ENCODE data around the gene NR4A3.
"Not testable (repeated sequence)": the region's sequence is repeated elsewhere in the genome, so short reads cannot be mapped to it uniquely, and the experiment has no call there.

NR4A3 gene

DNA sequence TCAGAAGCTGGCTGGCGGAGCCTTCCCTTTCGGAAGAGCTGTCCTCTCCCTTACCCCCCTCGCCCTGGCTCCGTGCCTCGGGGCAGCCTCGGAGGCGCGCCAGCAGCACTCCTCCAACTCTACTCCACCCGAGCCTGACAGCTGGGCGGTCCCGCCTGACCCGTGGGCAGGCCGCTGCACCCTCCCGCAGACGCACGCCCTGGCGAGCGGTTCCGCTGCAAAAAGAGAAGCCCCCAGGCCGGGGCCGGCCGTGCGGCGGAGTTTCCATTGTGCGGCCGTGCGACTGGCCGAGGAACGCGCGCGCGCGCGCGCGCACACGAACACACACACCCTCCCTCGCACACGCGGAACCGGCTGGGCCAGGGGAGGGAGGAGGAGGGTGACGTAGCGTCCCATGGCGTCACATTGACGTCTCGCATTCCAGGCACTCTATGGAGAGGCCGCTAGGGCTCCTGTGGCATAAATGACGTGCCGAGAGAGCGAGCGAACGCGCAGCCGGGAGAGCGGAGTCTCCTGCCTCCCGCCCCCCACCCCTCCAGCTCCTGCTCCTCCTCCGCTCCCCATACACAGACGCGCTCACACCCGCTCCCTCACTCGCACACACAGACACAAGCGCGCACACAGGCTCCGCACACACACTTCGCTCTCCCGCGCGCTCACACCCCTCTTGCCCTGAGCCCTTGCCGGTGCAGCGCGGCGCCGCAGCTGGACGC is at the start of gene NR4A3:
TSS of gene NR4A3 (plus strand) at position 490 of the 713 bp plus-strand sequence. CDS start 6,158 bp downstream, outside the sequence.
- DNase-seq (ENCODE audit: low spot score) = peak; percentile 88

DNA sequence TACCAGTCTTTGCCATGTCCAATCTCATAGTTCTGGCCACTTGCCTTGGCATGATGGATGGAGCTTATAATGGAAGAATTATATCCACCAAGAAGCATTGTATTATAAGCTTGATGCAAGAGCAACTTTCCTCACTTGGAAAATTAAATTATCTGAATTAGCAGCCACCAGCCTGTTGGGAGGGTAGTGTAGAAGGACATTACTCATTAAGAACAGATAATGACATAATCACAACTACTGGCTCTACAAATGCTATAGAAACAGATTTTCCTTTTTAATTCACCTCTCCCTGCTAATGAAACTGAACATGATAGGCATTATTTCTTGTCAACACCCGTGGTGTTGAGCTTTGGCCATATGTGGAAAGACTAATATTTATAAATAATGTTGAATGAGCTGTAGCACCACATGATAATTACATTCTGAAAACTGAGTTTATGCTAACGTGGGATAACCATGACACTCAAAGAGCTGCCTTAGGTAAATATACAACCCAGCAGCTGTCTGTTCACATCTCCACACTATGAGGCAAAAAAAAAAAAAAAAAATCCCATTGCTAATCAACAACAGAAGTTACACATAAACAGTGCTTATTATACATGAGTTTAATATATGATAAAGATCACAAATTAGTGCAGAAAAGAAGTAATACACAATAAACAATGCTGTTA is 48.1 kb upstream of the NR4A3 start:
- no peak for DNase-seq (ENCODE audit: low spot score)

DNA sequence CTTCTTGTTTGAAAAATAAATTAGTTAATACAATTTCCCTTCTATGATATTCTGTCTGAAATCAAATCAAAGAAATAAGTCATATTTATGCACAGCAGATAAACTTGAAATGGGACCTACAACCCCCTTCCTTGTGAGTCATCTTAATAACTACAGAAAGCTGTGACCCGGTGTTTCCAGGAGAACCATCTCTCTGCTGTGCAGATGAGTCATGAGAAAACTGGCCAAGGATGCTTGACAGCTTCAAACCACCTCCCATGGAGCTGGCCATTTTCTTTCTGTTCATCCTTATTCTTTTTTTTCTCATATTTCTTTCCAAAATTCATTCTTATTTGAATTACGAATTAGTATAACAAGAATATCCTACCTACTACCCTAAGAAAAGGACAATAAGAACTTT is 43.4 kb upstream of the NR4A3 start:
- DNase-seq (ENCODE audit: low spot score) = no peak

GRCh38 chr9:99778836-99779235 is 42.8 kb upstream of the NR4A3 start:
- no peak for DNase-seq (ENCODE audit: low spot score)

DNA sequence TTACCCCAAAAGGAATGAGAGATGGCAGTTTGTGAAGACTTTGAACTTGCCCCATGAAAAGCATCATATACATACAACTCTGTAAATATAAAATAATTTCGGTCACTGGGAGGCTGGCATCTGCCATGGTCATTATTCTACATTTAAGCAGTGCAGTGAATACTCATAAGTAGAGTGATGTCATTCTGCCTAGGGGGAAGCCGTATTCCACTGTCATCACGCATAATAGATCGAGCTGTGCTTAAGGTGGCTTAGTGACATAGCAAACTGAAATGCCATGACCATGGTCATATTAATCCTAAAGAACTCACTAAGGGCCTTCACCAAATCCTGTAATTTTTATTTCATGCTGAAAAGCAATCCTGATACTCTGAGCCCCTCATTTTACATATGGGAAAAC is 42.4 kb upstream of the NR4A3 start:
- no peak for DNase-seq (ENCODE audit: low spot score)

DNA sequence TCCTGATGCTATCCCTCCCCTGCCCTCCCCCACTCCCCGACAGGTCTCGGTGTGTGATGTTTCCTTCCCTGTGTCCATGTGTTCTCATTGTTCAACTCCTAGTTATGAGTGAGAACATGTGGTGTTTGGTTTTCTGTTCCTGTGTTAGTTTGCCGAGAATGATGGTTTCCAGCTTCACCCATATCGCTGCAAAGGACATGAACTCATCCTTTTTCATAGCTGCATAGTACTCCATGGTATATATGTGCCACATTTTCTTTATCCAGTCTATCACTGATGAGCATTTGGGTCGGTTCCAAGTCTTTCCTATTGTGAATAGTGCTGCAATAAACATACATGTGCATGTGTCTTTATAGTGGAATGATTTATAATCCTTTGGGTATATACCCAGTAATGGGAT is 39.3 kb upstream of the NR4A3 start:
- DNase-seq (ENCODE audit: low spot score) = not testable (repeated sequence)

DNA sequence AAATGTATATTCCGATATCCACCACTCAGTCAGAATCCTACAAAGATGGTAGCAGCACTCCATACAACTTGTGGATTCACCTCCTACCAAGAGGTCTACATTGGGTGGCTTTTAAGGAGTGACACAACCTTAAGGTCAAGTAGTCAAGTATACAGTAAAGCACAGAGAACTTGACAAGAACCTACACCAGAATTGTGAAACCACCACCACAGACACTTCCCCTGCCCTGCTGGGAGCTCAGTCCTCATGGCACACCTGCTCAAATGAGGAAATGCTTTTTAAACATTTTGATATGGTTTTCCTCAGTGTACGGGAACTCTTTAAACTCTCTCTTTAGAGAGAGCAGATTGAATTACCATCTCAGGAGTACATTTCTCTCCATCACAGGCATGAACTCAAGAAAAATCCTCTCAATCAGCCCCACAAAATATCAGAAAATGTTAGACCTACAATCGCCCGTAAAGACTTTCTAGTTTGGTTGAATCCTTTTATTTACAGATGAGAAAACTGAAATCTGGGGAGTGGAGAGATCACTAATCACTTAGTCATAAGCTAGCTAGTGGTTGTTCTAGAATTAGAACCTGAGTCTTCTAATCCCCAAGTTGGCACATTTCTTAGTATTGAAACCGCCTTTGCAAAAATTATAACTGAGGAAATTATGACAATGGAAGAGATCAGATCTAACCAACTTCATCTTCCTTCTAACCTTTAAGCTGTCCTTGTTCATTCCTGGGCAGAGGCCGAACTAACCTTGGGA is 38.5 kb upstream of the NR4A3 start:
- DNase-seq (ENCODE audit: low spot score) = no peak

DNA sequence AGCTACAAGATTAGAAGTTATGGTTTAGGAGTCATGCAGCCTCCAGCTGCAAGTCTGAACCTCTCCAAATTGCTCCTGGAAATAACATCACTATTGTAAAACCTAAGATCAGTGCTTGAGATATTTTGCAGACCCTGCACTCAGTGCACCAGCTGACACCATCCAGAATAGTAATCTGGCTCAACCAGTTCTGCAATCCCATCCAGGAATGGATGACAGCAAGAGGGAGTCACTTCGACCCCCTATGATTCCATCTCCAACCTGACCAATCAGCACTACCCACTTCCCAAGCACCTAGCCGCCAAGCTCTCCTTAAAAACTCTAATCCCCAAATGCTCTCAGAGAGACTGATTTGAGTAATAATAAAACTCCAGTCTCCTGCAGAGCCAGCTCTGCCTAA is 37.9 kb upstream of the NR4A3 start:
- DNase-seq (ENCODE audit: low spot score) = no peak

GRCh38 chr9:99785010-99785590 is 36.6 kb upstream of the NR4A3 start:
- no peak for DNase-seq (ENCODE audit: low spot score)

- no peak for DNase-seq (ENCODE audit: low spot score)
Observed at GRCh38 chr9:99787556-99787955, 34.1 kb upstream of the NR4A3 start.

- DNase-seq (ENCODE audit: low spot score) = no peak
Observed at GRCh38 chr9:99793528-99793927, 28.2 kb upstream of the NR4A3 start.

- DNase-seq (ENCODE audit: low spot score) = no peak
Observed at GRCh38 chr9:99796231-99796630, 25.5 kb upstream of the NR4A3 start.

GRCh38 chr9:99801775-99802174 is 19.9 kb upstream of the NR4A3 start:
- no peak for DNase-seq (ENCODE audit: low spot score)

- no peak for DNase-seq (ENCODE audit: low spot score)
Observed at GRCh38 chr9:99803694-99804093, 18.0 kb upstream of the NR4A3 start.

GRCh38 chr9:99807276-99807852 is 14.3 kb upstream of the NR4A3 start:
- peak; percentile 74 for DNase-seq (ENCODE audit: low spot score)

- no peak for DNase-seq (ENCODE audit: low spot score)
Observed at GRCh38 chr9:99807956-99808355, 13.7 kb upstream of the NR4A3 start.

GRCh38 chr9:99808454-99808853 is 13.2 kb upstream of the NR4A3 start:
- no peak for DNase-seq (ENCODE audit: low spot score)

DNA sequence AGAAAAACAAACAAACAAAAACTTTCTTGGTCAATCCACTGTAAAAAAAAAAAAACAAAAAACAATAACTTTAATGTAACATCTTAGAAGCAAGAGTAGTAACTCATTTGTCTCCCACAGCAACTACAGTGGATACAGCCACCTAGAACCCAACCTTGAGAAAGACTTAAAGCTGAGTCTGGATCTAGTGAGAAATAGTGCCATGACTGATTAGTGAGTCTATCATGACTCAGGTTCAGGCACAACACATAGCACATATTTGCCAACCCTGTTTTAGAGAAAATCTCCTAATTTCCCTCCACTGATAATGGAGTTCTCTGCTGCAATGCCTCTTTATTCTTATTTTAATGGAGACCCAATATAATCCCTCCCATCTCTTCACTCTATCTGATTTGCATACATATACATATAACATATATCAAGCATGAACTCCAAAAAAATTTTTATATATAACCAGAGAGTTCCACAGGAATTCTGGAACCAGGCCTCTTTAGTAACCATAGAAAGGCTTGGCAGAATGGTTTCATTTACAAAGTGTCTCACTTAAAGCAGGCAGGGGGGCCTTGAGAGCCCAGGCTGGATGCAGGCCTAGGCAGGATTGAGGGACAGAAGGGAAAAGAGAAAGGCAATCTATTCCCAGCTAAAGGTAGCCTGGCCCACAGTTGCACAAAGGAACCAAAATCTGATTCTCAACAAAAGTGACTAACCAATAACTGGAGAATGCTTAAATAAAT is 11.9 kb upstream of the NR4A3 start:
- DNase-seq (ENCODE audit: low spot score) = no peak

- no peak for DNase-seq (ENCODE audit: low spot score)
Observed at GRCh38 chr9:99811172-99811571, 10.5 kb upstream of the NR4A3 start.

DNA sequence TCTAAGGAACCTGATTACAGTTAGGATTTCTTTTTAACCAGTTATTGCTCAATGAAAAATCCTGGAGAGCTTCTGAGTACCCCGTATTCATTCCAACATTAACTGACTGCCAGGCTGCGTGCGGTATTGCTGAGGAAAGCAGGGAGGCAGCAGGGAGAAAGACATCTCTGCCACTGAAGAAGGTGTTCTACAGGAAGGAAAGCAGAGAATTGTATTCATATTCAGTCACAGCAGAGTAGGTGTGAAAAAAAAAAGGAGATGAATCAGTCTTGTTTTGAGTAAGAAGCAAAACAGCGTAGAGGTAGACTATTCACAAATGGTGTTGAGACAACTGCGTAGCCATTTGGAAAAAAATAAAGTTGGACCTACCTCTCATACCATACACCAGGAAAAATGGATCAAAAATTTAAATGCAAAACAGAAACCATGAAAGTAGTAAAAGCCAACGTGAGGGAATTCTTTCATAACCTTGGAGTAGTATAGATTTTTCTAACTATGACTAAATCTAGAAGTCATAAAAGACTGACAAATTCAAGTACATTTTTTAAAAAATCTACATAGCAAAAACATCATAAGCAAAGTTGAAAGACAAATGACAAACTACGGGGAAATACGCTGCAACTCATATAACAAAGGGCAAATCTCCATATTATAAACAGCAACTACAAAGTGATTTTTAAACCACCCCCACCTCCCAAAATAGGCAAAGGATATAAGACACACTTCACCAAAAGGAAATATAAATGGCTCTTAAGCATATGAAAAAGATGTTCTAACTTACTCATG is 9.9 kb upstream of the NR4A3 start:
- no peak for DNase-seq (ENCODE audit: low spot score)

DNA sequence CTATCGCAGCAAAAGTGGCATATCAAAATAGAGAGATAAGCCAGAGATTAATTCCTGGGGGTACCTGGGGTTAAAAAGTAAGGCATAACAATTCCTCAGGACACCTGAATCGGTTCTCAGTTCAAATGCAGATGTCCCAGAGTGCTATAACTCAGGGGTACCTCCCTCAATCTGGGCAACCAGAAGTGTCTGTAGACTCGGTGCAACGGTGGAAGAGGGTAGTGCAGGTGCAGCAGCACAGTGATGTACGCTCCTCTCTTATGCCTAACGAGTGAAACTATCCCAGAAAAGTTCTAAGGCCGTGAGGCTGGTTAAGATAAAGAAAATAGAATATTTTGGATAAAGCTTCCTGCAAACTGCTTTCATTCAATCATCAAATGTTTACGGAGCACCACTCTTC is 7.9 kb upstream of the NR4A3 start:
- DNase-seq (ENCODE audit: low spot score) = no peak

All from D341Med (cell line).